Aorta (tissue), 5 donors: ENCODE measurements around the gene WDR45B. TPM values are rescaled to one million over a fixed set of nuclear protein-coding genes. Genes with fewer than 3 reads are reported as not detected.

Source experiments
- ATAC-seq: fragments of 200-7000 bp; cut with Tn5 transposase; one replicate; pipeline ENCODE4 v1.9.1; 2022; ENCODE audit warnings: moderate library complexity; ENCODE audit not compliant: low FRiP score
- DNase-seq, 2 donors: peaks; one replicate each; pipeline ENCODE4 v3.0.0-alpha.2; 2020
- H3K27ac ChIP-seq, 2 donors: one replicate each; pipeline ENCODE4 v1.5.1; 2013; ENCODE audit warnings: low read length in 2 of 2, mild to moderate bottlenecking in 2 of 2, moderate library complexity in 2 of 2, control low read depth in 1 of 2, inconsistent platforms in 1 of 2, low read depth in 1 of 2
- H3K27me3 ChIP-seq, 2 donors: one replicate each; pipeline ENCODE4 v1.6.1; 2013; ENCODE audit warnings: control low read depth in 1 of 2, low read length in 1 of 2, mild to moderate bottlenecking in 1 of 2, moderate library complexity in 1 of 2; ENCODE audit not compliant: insufficient read depth in 2 of 2, control insufficient read depth in 1 of 2
- H3K36me3 ChIP-seq, 2 donors: one replicate each; pipeline ENCODE4 v1.6.1; 2013; ENCODE audit warnings: control low read depth in 1 of 2, low read length in 1 of 2, mild to moderate bottlenecking in 1 of 2; ENCODE audit not compliant: insufficient read depth in 2 of 2, control insufficient read depth in 1 of 2
- H3K4me1 ChIP-seq, 2 donors: one replicate each; pipeline ENCODE4 v1.6.1; 2013; ENCODE audit warnings: low read length in 2 of 2, control low read depth in 1 of 2, mild to moderate bottlenecking in 1 of 2, moderate library complexity in 1 of 2; ENCODE audit not compliant: insufficient read depth in 2 of 2, control insufficient read depth in 1 of 2
- H3K4me3 ChIP-seq, 2 donors: one replicate each; pipeline ENCODE4 v1.5.1; 2013; ENCODE audit warnings: low read length in 2 of 2, control low read depth in 1 of 2, mild to moderate bottlenecking in 1 of 2
- H3K9me3 ChIP-seq: one replicate; pipeline ENCODE4 v1.6.1; 2013; ENCODE audit warnings: mild to moderate bottlenecking, low read length; ENCODE audit not compliant: control insufficient read depth
- WGBS, 2 donors: extraction: QIAGEN DNeasy Blood & Tissue Kit; methylation state at CpG; one replicate each; pipeline ENCODE4 v1.1.7; 2013; 5-methylcytosine and 5-hydroxymethylcytosine counted together
- intact Hi-C, 2 donors: fragments of 100-400 bp; cut with DNase I; formaldehyde crosslinking; loops; one replicate each; pipeline versions ENCODE4 v1.14.2 to v1.15.0; 2022
- long read RNA-seq, 2 donors: library from polyadenylated mRNA; unstranded; transcript quantifications; one replicate each; pipeline ENCODE4 v2.0.0, GENCODE V29; 2020 to 2021
- polyA plus RNA-seq, 2 donors: library from polyadenylated mRNA; stranded (reverse); fragments of 200-250 nt; gene quantifications; one replicate each; pipeline ENCODE4 v1.2.3, GENCODE V29; 2013
- total RNA-seq, 2 donors: library from RNA; stranded (reverse); fragmentation: NEBNext Ultra II Directional; extraction: Animal tissue kit (Norgen Biotek cat#: 25700); gene quantifications; one replicate each; pipeline ENCODE4 v1.2.1, GENCODE V29; 2021
- donor health status: healthy with polysubstance abuse.
- donor health status: Bipolar disorder and iron deficiency.
- donor health status: DM: no; HTN: no; CAD: no.
- donor health status: DM: no; HTN: no; CAD: no.
- donor health status: DM: yes; HTN: yes; CAD: no.

Gene WDR45B
- total RNA-seq (10 to 100 TPM; 60.4 to 75.4 TPM), polyA plus RNA-seq (10 to 100 TPM; 34.7 to 54.4 TPM)
- long read RNA-seq, donor 1, transcript WDR45B-205 (10 exons, 2,322 nt), result minor isoform, 6 of 133 reads
- long read RNA-seq, donor 1, transcript WDR45B-201 (10 exons, 2,587 nt), result major isoform, 100 of 133 reads
- long read RNA-seq, donor 1, partial matches to known transcripts, result 7 of 133 reads
- long read RNA-seq, donor 1, other reads (novel, unspliced or antisense), result 20 of 133 reads
- long read RNA-seq, donor 2, transcript WDR45B-201 (10 exons, 2,587 nt), result major isoform, 18 of 41 reads
- long read RNA-seq, donor 2, partial matches to known transcripts, result 7 of 41 reads
- long read RNA-seq, donor 2, other reads (novel, unspliced or antisense), result 15 of 41 reads

- peak; percentile 97 to 99 for DNase-seq
- no peaks in the 10 kb centered on the region for H3K9me3 ChIP-seq
- peak; percentile 97 for ATAC-seq
- H3K4me1 ChIP-seq, result no peaks in the 10 kb centered on the region
- 1% methylated on average over 43 to 67 of the region's 67 CpGs for WGBS, 2 donors
- peak within 1 kb of the TSS; percentile 55 to 62 for H3K27ac ChIP-seq
- peaks cover 0 to 3% of the 10 kb centered on the region in 2 donors for H3K36me3 ChIP-seq
- H3K27me3 ChIP-seq, result no peaks in the 10 kb centered on the region
- H3K4me3 ChIP-seq, result peak within 1 kb of the TSS; percentile 46 to 85
- intact Hi-C loops, result loop anchor here (2.0 to 5.0 kb wide), 3 partner anchors 51 to 229 kb away; partner anchors contain the start of genes HEXD (in 1 of the 2), OGFOD3 (in 1 of the 2) and RAB40B (in 1 of the 2)
Measured at GRCh38 chr17:82648165-82648668, at the start of gene WDR45B. TSS of gene WDR45B (minus strand) at chr17:82648444. CDS start at chr17:82648340, 104 bp downstream.

- ATAC-seq, result no peak
- intact Hi-C loops, result loop anchor here in 1 of 2 donors (2.0 to 5.0 kb wide), 2 partner anchors 49 to 55 kb away; partner anchors contain the start of genes TBCD and WDR45B
- Histone ChIP-seq H3K4me1 (no peaks in the 10 kb centered on the region), H3K36me3 (no peaks in the 10 kb centered on the region), H3K9me3 (no peaks in the 10 kb centered on the region), H3K27me3 (no peaks in the 10 kb centered on the region), H3K27ac (no peak overlapping the region), H3K4me3 (peak overlapping the region; percentile 92 to 93)
- WGBS, 2 donors, result 1 to 2% methylated on average over 26 to 32 of the region's 32 CpGs
- DNase-seq, result no peak
Measured at GRCh38 chr17:82697808-82698064, 49.5 kb upstream of the WDR45B start.

- Histone ChIP-seq H3K36me3 (no peaks in the 10 kb centered on the region), H3K27ac (no peak overlapping the region), H3K9me3 (no peaks in the 10 kb centered on the region), H3K4me3 (peak overlapping the region; percentile 92 to 93), H3K4me1 (no peaks in the 10 kb centered on the region), H3K27me3 (no peaks in the 10 kb centered on the region)
- WGBS, 2 donors, result 21 to 25% methylated on average over 48 of the region's 48 CpGs
- intact Hi-C loops, result loop anchor here in 1 of 2 donors (5.0 kb wide), 1 partner anchor 55 kb away; the partner anchor contains the start of gene TBCD
- DNase-seq (no peak), ATAC-seq (no peak)
Measured at GRCh38 chr17:82696916-82697807, 48.9 kb upstream of the WDR45B start.

GRCh38 chr17:82696259-82696658 lies 48.0 kb upstream of the WDR45B start:
- Histone ChIP-seq H3K27ac (no peak overlapping the region), H3K4me3 (no peak overlapping the region), H3K27me3 (no peaks in the 10 kb centered on the region), H3K9me3 (no peaks in the 10 kb centered on the region), H3K4me1 (no peaks in the 10 kb centered on the region), H3K36me3 (no peaks in the 10 kb centered on the region)
- intact Hi-C loops, result loop anchor here in 1 of 2 donors (5.0 kb wide), 1 partner anchor 56 kb away; the partner anchor contains the start of gene TBCD
- peak in 1 of 2 donors; percentile 16 for DNase-seq
- whole genome bisulfite sequencing, 2 donors, result 95 to 97% methylated on average over 14 to 16 of the region's 17 CpGs
- no peak for ATAC-seq

DNA sequence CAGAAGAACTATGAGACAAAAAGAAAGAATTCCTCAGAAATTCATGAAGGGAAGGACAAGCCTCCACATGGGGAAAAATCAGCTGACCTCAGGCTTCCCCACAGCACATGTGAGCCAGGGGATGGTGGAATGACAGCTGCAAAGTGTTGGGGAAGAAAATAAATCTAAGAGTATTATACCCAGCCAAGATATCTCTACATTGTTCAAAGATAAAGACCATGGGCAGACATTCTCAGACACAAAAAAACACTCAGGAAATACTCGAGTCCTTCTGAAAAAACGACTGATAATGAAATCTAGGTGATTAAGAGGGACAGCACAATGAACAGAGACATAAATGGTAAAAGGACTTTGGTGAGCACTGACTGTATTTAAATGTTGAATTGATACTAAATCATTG lies 46.4 kb upstream of the WDR45B start:
- no peak for DNase-seq
- H3K27ac ChIP-seq, result no peak overlapping the region
- H3K9me3 ChIP-seq, result no peaks in the 10 kb centered on the region
- no peaks in the 10 kb centered on the region for H3K4me1 ChIP-seq
- ATAC-seq, result no peak
- no peaks in the 10 kb centered on the region for H3K36me3 ChIP-seq
- H3K27me3 ChIP-seq, result no peaks in the 10 kb centered on the region
- 71 to 87% methylated on average over 2 of the region's 2 CpGs for WGBS, 2 donors
- intact Hi-C loops, result loop anchor here in 1 of 2 donors (5.0 kb wide), 1 partner anchor 58 kb away; the partner anchor contains the start of gene TBCD
- H3K4me3 ChIP-seq, result no peak overlapping the region

DNA sequence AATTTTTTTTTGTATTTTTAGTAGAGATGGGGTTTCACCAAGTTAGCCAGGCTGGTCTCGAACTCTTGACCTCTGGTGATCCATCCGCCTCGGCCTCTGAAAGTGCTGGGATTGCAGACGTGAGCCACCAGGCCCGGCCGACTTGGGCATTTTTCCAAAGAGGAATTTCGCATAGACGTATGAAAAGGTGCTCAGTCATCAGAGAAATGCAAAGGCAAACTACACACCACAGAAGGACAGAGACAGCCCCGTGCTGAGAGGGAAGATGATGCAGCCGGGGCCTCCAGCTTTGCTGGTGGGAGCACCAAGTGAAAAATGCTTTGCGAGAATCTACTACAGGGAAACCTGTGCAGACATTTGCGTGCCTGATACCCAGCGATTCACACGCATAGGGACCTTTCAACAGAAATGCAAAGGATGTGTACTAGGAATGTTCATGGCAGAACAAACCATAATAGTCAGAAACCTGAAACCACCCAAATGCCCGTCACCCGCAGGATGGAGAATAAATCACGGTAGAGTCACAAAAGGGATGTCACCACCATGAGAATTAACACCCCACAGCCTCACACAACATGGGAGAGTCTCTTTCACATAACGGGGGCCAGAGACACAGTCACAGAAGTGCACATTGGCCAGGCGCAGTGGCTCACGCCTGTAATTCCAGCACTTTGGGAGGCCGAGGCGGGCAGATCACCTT lies 45.1 kb upstream of the WDR45B start:
- intact Hi-C loops, result no loop called here
- WGBS, 2 donors, result 87 to 90% methylated on average over 22 of the region's 22 CpGs
- DNase-seq, result peak in 1 of 2 donors; percentile 36
- Histone ChIP-seq H3K27ac (no peak overlapping the region), H3K36me3 (no peaks in the 10 kb centered on the region), H3K4me1 (no peaks in the 10 kb centered on the region), H3K9me3 (no peaks in the 10 kb centered on the region), H3K27me3 (no peaks in the 10 kb centered on the region), H3K4me3 (no peak overlapping the region)
- ATAC-seq, result no peak

GRCh38 chr17:82692268-82692667 lies 44.0 kb upstream of the WDR45B start:
- Histone ChIP-seq H3K4me1 (no peaks in the 10 kb centered on the region), H3K27ac (no peak overlapping the region), H3K27me3 (no peaks in the 10 kb centered on the region), H3K36me3 (no peaks in the 10 kb centered on the region), H3K9me3 (no peaks in the 10 kb centered on the region), H3K4me3 (no peak overlapping the region)
- 82 to 89% methylated on average over 16 of the region's 16 CpGs for WGBS, 2 donors
- DNase-seq (peak in 1 of 2 donors; percentile 39), ATAC-seq (no peak)
- intact Hi-C loops, result no loop called here

DNA sequence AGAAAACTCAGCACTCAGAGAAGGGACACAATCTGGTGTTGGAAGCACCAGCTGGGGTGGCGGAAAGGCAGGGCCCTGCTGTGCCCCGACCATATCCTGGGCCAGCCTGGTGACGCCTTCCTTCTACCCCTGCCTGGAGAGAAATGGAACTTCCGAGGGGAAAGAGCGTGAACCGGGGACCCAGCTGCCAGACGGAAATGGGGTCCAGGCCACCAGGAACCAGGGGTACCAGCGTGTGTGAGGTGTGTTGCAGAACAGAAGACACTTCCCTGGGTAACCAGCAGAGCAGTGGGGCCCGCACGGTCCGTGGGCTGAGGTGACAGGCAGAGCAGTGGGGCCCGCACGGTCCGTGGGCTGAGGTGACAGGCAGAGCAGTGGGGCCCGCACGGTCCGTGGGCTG lies 43.5 kb upstream of the WDR45B start:
- no peak overlapping the region for H3K27ac ChIP-seq

More for the DNA sequence above, 43.5 kb upstream of the WDR45B start:
- DNase-seq, result peak in 1 of 2 donors; percentile 26
- H3K27me3 ChIP-seq, result no peaks in the 10 kb centered on the region
- WGBS, 2 donors, result 90 to 94% methylated on average over 11 to 14 of the region's 17 CpGs
- ATAC-seq, result no peak
- H3K36me3 ChIP-seq, result no peaks in the 10 kb centered on the region
- no peaks in the 10 kb centered on the region for H3K9me3 ChIP-seq
- intact Hi-C loops, result no loop called here
- H3K4me1 ChIP-seq, result no peaks in the 10 kb centered on the region
- H3K4me3 ChIP-seq, result no peak overlapping the region
